ENCODE results near the gene HACD4.

DNA sequence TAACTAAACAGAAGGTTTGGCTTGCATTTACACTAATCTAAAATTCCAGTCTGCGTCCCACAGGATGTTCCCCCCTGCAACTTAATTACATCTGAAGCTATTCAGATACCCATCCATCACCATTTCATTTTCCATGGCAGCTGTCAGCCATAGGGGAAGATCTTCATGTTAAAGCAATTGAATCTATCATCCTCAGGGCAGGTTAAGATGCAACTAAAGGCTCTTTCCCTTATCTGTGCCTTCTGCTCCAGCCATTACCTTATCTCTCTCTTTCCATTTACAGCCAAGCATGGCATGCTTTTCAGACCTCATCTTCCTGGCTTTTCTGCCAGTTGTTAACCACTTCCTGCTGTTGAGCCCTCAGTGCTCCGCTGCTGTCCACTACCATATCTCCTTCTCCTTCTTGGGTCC is 15.8 kb upstream of the HACD4 start:
- TF ChIP-seq, protein P1, sequence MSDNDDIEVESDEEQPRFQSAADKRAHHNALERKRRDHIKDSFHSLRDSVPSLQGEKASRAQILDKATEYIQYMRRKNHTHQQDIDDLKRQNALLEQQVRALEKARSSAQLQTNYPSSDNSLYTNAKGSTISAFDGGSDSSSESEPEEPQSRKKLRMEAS (IDR thresholded peaks at IDR 0.05), result no peak
- TF ChIP-seq RAD21 (IDR thresholded peaks at IDR 0.05; ENCODE audit: low read depth), result no peak
- no peak for TF ChIP-seq YY1 (IDR thresholded peaks at IDR 0.05; ENCODE audit: low read depth)
- no peak for TF ChIP-seq EGR1 (IDR thresholded peaks at IDR 0.05)
